GM19043 (cell line): ENCODE data around the gene PTGIR.

Experiments used
- ATAC-seq: cut with Tn5 transposase; IDR thresholded peaks from one replicate; pipeline ENCODE4 v1.9.1; 2021; ENCODE audit warnings: low read depth; ENCODE audit not compliant: unreplicated experiment

The PTGIR gene

DNA sequence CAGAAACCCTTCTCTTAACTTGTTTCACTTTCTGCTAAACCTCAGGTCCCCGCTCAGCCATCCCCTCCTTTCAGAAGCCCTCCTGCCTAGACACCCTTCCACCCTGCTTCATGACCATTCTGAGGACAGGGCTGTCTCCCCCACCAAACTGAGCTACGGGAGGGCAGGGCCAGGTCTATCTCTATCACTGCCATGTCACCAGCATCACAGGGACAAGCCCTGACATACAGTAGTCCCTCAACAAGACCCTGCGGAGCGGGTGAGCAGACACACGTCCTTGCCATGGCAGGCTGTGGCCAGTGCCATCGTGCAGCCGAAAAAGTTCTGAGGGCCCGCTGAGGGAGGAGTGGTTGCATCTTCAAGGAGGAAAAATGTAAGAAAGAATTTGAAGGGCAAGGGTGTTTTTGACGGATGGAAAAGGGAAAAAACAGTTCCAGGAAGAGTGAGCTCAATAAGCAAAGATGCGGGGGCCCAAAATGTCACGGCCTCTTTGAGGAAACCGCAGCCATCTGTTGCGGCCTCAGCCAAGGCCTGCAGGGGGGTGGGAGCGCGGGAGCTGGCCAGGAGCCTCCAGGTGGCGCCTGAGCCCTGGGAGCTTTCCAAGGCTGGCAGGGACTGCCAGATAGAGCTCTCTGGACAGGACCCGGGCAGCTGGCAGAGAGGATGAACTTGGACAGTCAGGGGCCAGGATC is 8.1 kb downstream of the PTGIR start:
- no peak for ATAC-seq

- ATAC-seq, result no peak
Measured at GRCh38 chr19:46615966-46616365, 8.9 kb downstream of the PTGIR start.

DNA sequence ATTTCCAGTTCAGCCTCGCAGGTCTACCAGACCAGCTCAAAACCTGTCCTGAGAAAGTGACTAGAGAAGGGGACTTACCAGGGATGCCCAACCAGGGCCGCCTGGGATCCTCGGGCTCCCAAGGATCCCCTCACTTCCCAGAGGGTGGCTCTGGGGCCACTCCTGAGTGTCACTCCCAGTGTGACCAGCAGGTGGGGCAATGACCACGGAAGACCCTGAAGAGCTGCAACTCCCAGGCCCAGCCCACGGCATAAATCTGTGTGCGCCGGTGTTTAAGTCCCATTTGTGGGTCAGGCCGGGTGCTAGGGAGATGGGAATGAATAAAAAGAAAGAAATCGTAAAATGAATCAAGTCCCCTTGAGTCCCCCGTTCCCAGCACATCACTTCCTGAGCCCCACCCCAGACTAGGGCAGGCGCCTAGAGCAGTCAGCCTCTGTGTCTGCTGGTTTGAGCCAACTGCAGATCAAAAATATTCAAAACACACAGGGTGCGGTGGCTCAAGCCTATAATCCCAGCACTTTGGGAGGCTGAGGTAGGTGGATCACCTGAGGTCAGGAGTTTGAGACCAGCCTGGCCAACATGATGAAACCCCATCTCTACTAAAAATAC is 10.7 kb downstream of the PTGIR start:
- ATAC-seq, result no peak

- ATAC-seq, result no peak
Measured at GRCh38 chr19:46613525-46613924, 11.4 kb downstream of the PTGIR start.

- ATAC-seq, result no peak
Measured at GRCh38 chr19:46611776-46612175, 13.1 kb downstream of the PTGIR start.

DNA sequence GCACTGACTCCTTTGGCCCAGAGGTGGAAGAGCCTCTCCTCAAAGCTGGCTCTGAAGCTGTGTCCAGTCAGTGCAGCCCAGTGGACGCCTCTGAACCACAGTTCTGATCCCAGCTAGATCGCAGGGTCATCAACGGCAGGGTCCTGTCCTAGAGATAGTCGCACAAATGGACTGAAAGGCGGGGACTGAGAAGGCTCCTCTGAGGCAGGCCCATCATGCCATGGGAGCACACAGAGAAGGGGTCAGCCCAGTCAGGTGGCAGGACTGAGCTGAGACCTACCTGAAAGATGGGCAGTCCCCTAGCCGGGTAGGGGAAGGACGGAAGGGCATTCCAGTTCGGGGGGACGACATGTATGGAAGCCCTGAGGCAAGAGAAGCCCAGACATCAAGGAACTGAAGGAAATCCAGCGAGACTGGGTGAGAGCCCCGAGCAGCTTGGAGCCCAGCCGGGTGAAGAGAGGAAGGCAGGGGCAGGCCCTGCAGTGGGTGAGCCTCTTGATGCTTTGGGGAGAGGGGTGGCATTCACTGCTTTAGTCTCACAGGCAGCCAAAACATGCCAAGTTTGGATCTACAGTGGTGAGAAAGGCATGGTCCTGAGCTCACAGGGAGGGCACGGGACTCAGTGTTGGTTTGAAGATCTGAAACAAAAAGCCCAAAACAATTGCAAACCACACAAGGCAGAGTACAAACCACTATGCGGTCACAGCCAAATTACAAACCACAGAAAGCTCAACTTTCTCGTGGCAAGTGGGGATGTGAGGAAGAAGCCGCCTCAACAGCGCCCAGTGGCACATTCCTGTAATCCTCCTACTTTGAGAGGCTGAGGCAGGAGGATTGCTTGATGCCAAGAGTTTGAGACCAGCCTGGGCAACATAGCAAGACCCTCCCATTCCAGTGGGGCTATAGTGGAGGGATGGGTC is 13.8 kb downstream of the PTGIR start:
- ATAC-seq, result no peak

- no peak for ATAC-seq
Measured at GRCh38 chr19:46610413-46610775, 14.5 kb downstream of the PTGIR start.

GRCh38 chr19:46609511-46610412 is 15.1 kb downstream of the PTGIR start:
- no peak for ATAC-seq

DNA sequence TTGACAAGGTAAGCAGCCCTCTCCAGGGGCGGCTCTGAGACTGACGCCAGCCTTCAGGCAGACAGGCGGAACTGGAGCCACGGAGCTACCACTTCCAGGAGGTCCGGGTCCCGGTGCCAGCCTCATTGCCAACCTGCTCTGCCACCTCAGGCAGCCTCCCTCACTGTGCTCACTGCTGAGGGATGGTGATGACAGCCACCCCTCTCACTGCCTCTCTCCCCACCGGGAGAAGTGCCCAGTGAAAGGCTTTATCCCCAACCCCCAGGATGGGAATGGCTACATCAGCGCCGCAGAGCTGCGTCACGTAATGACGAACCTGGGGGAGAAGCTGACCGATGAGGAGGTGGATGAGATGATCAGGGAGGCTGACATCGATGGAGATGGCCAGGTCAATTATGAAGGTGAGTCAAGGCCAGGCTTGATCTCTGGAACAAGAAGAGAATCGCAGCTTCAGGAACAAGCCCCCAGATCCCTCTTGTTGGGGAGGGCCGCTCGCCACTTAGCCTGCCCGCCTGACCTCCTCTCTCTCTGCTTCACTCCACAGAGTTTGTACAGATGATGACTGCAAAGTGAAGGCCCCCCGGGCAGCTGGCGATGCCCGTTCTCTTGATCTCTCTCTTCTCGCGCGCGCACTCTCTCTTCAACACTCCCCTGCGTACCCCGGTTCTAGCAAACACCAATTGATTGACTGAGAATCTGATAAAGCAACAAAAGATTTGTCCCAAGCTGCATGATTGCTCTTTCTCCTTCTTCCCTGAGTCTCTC is 16.1 kb downstream of the PTGIR start:
- no peak for ATAC-seq

DNA sequence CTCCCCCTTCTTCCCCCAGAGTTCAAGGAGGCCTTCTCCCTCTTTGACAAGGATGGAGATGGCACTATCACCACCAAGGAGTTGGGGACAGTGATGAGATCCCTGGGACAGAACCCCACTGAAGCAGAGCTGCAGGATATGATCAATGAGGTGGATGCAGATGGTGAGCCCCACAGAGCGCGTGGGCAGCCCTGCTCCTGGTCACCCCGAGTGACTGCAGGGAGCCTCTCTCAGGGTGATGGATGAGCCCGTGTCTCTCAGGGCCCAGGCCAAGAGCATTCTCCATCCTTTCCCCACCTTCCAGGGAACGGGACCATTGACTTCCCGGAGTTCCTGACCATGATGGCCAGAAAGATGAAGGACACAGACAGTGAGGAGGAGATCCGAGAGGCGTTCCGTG is 16.7 kb downstream of the PTGIR start:
- ATAC-seq, result no peak

- no peak for ATAC-seq
Measured at GRCh38 chr19:46607448-46607841, 17.4 kb downstream of the PTGIR start.

DNA sequence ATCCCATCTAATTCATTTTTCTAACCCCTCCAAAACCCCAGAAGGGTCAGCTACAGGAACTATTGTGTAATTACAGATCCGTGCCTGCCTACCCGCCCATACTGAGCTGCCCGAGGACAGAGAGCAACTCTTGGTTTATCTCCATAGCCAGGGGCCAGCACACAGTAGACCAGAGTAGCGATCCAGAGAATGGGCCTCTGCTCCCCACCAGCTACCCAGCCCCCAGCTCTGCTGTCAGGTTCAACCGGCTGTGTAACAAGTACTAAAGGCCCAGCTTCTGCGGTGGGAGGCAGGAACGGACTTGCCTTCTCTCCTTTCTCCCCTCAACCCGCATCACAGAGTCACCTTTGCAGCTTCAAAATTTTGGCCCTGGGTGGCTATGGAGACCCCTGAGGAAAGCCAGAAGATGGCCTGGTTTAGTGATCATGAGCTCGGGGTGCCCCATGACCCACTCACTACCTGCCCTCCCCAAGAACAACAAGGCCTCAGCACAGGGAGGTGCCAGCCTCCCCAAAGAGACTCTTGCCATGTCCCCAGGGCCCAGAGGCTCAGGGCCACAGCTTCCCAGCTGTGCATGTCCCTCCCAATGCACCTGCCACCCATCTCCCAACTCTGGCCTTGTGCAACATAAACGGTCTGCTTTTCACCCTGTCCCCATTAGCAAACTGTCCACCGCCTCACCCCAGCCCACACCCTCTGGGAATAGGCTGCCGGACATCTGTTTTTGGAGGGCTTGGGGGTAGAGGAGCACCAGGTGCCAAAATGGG is 18.0 kb downstream of the PTGIR start:
- ATAC-seq, result no peak

- no peak for ATAC-seq
Measured at GRCh38 chr19:46606019-46606418, 18.9 kb downstream of the PTGIR start.

GRCh38 chr19:46605356-46605821 is 19.5 kb downstream of the PTGIR start:
- ATAC-seq, result no peak

DNA sequence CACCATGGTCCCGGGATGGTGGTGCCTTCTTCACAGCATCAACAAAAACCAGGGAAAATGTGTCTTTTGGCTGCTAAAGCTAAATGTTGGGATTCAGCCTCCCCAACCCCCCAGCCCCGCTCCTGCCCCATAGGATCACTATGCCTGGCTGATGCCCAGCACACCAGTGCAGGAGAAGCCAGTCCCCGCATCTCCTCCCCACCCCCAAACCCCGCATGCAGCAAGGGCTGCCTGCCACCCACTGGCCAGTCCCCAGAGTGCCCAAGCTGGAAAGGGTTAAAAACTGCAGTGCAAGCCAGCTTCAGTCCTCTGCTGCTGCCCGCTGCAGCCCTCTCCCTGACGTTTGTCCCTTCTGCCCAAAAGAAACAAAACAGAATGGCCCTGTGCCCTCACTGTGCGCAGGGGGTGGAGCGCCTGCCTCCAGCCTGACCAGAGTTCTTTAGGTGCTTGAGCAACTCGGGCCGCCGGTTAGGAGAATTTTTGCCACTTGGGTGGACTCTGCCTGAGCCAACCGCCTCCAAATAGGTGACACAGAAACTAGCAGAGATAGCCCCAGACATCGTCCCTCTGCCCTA is 20.0 kb downstream of the PTGIR start:
- ATAC-seq, result no peak

DNA sequence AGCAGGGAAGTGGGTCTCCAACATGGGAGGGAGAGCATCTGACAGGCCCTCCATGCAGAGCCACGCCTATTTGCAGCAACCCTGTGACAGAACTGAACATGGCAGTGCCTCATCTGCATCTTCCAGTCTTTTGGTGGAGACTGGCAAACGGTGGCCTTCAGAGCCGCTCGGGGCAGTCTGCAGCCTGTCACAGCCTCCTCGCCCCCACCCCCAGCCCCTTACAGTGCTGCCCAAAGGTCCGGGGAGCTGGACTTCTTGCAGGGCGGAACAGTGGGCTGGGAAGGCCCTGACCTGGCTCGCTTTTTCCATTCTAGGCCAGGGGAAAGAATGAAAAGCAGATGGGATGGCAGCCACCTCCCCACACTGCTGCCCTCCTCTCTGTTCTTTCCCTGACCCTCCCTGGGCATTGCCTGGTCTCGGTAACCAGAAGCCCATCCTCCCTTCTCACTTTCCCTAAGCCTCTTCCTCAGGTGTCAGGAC is 21.1 kb downstream of the PTGIR start:
- no peak for ATAC-seq

DNA sequence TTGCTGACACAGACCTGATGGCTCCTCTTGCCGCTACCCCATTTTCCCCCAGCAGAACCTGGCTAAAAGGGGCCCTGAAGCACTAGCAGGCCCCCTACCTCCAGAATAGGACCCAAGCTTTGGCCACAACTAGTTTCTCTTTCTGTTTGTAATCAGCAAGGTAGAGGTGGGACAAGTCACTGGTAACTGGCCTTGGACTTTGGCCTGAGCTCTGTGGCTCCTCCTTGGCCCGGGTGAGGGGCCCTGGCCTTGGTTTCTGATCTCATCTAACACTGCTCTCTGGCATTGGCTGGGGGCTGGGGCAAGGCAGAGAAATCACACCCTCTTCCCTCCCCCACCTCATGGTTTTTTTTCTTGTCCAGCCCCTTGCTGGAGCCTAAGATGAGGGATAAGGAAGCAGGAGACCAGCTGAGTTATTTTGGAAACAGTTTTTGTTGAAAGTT is 21.7 kb downstream of the PTGIR start:
- no peak for ATAC-seq

DNA sequence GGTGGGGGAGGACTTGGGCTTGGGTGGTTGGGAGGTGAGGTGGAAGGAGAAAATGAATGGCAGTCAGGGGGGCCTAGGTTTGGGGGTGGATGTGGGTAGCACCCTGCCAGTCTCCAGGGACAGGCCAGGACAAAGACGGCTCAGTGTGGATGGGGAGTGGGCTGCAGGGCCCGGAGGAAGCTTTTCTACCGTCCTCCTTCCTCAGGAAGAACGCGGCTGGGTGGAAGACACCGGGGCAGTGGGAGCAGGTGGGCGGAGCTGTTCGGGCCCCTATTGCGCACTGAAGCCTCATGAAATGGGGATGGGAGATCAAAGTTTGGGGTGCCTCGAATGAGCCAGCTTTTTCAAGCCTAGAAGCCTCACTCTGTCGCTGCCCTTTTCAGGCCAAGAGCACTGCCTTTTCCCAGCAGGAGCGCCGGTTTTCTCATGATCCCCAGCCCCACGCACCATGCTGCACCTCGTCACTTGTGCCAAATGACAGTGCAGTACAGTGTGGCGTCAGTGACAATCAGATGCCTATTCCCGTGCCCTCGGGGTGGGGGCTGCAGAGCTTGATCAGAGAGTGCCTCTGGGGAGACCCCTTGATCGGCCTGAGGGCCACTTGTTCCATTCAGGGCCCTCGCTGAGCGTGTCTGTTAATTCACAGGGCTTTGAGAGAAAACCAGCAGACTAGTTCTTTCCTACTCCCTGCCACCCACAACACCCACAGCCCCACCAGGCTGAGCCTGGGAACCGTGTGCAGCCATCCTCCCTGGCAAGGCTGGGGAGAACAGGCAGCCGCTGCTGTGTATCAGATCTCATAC is 22.3 kb downstream of the PTGIR start:
- ATAC-seq, result no peak
